COLO668 (cell line): Measurements from ENCODE around the gene SPATA2.
A peak's percentile ranks its signal among the peaks of the same experiment; 100 is the strongest.

Source experiments
- DNase-seq: peaks from one replicate; lab custom pipeline; 2025; ENCODE audit not compliant: unreplicated experiment; lab: John Stamatoyannopoulos, UW

SPATA2 gene

DNA sequence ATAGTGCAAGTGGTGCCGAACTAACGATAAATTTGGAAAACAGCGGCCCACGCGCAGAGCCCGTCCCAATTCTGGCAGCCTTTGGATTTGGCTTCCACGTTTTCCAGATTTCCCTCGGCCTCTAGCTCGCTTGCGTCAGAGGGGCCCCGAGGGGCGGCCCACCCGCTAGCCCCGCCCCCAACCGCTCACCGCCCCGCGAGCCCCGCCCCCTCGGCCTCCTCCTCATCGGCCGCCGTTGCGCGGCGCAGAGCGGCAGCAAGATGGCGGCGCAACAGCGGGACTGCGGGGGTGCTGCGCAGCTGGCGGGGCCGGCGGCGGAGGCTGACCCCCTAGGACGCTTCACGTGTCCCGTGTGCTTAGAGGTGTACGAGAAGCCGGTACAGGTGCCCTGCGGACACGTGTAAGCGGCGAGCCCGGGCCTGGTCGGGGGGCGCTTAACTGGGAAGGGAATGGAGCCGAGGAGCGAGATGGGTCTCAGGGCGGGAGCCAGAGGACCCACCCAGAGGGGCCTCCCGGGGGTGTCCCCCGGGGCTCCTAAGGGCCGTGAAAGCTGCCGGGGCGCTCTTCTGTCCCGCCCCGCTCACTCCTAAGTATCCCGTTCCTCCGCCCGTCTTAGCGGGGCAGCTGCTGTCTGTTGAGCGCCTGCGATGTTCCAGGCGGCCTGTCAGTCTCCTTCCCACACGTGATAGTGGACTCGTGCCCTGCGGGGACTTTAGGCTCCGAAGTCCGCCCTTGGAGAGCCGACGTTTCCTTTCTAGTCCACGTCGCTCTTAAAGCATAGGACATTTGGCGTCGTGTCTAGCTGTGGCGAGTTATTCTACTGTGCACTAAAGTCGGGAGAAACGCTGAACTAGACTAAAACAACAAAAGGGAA is 21.1 kb upstream of the SPATA2 start, which contains the start of gene RNF114:
Gene RNF114 (plus strand): TSS at position 245 of the 874 bp plus-strand sequence. CDS start 16 bp downstream, at position 261.
- DNase-seq = peak; percentile 97

DNA sequence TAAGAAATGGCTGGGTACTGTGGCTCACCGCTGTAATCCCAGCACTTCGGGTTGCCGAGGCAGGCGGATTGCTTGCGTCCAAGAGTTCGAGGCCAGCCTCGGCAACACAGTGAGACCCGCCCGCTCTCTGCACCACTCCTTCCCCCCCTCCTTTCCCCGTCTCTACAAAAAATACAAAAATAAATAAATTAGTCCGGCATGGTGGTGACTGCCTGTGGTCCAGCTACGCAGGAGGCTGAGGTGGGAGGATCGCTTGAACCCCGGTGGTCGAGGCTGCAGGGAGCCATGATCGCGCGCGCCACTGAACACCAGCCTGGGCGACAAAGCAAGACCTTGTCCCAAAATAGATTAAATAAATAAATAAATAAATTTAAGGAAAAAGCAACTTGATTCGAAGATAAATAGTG is 20.4 kb upstream of the SPATA2 start:
- DNase-seq = peak; percentile 56

DNA sequence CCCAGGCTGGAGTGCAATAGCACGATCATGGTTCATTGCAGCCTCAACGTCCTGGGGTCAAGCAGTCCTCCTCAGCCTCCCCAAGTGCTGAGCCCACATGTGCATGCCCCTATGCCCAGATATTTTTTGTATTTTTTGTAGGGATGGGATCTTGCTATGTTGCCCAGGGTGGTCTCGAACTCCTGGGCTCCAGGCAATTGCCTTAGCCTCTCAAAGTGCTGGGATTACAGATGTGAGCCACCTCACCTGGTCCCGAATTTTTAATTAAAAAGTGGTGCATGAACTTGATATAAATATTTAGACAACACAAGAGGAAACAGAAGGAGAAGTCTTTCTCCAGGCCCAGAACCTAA is 13.8 kb upstream of the SPATA2 start:
- no peak for DNase-seq

DNA sequence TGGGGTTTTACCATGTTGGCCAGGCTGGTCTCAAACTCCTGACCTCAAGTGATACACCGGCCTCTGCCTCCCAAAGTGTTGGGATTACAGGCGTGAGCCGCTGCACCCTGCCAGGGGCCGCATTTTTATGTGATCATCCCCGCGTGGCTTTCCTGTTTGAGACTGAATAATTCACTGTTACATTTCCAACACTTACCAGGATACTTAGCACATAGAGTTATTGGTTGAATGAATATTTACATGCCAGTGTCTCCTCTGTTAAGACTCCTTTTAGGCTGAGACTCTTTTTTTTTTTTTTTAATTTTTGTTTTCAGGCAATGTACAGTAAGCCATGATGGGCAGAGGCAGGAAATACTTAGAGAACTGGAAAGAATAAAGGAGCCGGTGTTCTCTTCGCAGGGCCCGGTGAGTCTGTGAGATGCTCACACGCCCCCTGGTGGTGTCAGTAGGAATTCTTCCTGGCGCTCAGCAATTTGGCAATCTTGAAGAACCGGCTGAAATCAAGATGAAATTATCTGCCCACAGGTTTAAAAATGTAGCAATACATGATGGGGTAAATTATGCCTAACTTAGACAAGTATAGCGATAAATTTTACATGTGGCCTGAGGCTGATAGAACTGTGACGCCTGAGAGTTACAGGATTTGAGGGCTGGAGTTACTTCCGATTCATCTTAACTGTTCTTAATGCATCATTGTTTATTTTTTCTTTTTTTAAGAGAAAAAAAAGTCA is 13.2 kb upstream of the SPATA2 start:
- peak; percentile 73 for DNase-seq

DNA sequence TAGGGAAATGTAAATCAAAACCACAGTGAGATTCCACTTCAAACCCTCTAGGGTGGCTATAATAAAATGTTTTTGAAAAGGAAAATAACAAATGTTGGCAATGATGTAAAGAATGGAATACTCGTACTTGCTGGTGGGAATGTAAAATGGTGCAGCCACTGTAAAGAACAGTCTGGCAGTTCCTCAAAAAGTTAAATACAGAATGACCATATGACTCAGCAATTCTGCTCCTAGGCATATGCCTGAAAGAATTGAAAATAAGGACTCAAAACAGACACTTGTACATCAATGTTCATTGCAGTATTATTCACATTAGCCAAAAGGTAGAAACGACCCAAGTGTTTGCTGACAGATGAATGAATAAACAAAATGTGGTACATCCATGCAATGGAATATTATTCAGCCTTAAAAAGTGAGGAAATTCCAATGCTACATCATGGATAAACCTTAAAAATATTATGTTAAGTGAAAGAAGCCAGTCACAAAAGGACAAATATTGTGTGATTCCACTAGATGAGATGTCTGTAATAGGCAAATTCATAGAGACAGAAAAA is 10.6 kb upstream of the SPATA2 start:
- DNase-seq = no peak

DNA sequence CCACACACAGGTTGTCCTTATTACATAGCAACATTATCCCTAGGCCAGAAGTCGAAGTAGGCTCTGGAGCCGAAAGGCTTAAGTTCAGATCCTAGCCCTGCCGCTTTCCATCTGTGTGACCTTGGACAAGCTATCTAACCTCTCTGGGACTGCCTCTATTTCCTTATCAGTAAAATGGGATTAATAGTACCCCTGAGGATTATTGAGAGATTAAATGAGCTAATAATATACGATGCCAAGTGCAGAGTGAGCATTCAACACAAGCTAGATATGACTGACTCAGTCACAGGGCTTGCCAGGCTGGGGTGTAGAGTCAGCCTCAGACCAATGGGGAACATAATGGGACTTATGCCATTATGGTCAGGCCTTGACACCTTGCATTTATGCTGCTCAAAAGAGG is 8.9 kb upstream of the SPATA2 start:
- DNase-seq = no peak

DNA sequence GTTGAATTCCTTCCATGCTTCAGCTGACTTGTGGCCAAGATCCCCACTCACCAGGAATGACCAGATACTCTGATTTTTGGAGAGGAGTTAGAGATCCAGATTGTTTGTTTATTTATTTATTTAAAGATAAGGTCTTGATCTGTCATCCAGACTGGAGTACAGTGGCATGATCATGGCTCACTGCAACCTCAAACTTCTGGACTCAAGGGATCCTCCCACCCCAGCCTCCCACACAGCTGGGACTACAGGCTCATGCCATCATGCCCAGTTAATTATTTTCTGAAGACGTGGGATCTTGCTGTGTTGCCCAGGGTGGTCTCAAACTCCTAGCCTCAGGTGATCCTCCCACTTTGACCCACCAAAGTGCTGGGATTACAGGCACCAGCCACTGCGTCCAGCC is 4.1 kb upstream of the SPATA2 start:
- no peak for DNase-seq

DNA sequence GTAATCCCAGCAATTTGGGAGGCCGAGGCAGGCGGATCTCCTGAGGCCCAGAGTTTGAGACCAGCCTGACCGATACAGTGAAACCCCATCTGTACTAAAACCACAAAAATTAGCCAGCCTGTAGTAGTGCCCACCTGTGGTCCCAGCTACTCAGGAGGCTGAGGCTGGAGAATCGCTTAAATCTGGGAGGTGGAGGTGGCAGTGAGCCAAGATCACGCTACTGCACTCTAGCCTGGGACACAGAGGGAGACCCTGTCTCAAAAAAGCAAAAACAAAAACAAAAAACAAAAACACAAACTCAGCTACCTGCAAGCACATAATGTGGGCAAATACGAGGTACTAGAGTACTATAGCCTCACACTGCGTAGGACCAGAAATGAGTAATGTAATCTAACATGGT is 3.7 kb upstream of the SPATA2 start:
- no peak for DNase-seq

DNA sequence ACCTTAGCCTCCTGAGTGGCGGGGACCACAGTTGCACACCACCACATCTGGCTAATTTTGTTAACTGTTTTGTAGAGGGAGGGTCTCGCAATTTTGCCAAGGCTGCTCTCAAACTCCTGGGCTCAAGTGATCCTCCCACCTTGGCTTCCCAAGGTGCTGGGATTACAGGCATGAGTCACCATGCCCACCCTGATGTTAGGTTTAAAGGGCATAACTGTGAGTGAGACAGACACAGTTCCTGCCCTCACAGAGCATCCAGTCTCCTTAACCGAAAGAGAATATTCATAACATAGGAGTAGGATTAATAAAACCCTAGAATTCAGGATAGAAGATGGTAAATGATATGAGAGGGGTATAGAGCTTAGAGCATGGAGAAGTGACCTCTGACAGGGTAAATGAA is 3.1 kb upstream of the SPATA2 start:
- no peak for DNase-seq

DNA sequence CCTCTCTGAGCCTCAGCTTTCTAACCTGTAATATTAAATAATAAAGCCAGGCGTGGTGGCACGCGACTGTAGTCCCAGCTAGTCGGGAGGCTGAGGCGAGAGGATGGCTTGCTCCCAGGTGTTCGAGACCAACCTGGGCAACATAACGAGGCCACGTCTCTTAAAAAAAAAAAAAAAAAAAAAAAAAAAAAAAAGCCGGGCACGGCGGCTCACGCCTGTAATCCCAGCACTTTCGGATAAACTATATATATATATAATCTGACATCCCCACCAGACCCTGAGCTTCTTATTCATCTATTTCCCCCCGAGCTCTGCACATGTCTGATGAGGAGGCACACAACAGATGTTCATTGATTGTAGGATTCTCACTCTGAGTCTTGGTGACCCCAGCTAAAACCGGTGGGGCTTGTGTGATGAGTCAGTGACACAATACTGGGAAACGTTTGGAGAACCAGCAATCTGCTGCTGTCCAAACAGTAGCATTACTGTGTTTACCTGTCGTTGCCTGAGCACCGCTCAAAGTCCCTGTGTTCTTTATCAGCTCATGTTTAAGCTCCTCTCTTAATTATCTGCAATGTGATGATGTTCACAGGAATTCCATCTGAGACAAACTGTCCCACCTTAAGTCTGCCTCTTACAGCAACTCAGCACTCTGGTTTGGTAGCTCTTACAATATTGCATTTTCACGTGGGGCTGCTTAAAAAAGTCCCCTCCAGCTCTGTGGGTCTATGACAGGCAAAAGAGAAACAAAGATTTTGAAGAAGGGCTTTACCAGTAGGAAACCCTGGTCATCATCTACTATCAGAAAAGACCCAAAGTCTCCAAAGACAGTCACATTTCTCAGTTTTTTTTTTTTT is 1.0 kb upstream of the SPATA2 start:
- DNase-seq = peak; percentile 85

DNA sequence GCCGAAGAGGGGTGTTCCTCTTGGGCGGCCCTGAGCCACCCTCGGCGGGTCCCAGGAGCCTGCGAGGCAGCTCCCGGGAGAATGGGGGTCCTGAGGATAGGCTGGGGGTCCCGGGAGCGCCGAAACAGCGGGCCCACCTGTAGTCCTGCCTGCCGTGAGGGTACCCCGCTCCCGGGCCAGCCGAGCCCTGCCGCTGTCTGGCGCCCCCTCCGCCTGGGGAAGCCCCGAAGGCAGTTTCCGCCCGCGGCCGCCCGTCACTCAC is 280 bp downstream of the SPATA2 start:
- no peak for DNase-seq

DNA sequence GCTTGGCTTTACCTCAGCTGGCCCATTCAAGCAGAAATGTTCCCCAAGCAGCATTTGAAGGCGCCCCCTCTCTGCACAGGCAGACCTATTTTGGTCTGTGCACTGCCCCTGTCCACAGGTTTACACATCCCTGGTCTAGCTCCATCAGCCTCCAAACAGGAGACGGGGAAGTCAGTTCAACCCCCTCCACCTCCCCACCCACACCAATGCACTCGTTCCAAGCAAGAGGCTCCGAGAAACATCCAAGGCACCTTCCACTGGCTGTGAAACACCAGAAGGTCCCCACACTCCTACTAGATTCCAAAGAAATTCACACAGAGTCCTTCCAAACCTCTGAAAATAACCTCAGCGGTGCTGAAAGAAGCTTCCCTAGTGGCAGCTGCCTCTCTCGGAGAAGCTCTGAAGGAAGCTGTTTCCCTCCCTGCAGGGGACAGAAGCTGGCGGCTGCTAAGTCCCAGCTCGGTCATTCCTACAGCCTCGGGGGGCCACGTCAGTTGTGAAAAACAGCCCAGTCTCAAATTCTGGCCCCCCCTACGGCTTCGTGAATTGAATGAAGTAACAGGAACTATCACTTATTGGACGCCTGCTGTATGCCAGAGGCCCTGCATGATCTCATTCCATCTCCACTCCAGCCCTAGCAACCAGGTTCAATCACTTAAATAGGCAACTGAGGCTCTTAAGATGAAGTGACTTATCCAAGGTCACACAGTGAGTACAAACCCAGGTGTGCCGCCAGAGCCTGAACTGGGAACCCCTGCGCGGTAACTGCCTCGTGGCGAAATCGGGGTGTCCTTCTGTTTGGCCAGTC is 815 bp downstream of the SPATA2 start:
- peak; percentile 33 for DNase-seq

DNA sequence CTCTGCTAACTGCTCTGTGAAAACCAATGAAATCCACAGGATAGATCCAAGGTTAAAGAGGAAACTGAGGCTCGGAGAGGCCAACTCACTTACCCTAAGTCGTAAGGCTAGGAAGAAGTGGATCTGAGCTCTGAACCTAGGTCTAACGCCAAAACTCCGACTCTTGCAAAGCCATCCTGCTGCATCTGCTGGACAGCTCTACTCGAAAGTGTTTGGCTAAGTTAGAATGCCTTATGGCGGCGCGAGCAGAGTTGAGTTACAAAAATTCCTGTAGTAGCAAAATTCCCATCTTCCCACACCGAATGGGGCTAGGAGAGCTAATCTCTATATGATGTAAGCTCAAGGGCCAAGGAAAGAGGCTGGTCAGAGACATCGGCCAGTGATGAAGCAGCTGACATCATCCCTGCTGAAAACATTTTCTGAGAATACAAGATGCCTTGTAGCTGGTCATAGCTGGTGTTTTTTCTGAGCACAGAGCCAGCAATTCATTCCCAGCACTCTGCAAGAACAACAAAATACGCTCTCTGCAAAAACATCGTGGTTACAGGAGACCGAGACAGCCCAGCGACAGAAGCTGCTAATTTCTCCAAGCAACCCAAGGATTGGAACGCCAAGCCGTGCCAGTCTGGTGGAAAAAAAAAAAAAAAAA is 1.8 kb downstream of the SPATA2 start:
- no peak for DNase-seq

DNA sequence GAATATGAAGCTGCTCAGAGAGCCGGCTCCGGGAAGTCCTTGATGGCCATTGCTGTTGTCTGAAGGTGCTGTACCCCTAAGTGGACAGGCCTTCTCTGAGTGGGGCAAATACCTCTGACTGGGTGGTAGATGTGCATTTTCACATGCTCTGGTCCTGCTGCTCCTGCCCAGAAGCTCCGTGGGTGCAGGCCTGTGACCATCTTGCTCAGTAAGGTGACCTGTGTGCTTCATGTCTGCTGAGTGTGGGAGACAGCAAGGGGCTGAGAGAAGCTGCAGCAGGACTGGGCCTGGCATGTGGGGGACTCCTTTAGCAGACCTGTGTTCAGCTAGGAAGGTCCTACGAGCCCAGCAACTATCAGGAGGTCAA is 5.0 kb downstream of the SPATA2 start:
- DNase-seq = no peak

DNA sequence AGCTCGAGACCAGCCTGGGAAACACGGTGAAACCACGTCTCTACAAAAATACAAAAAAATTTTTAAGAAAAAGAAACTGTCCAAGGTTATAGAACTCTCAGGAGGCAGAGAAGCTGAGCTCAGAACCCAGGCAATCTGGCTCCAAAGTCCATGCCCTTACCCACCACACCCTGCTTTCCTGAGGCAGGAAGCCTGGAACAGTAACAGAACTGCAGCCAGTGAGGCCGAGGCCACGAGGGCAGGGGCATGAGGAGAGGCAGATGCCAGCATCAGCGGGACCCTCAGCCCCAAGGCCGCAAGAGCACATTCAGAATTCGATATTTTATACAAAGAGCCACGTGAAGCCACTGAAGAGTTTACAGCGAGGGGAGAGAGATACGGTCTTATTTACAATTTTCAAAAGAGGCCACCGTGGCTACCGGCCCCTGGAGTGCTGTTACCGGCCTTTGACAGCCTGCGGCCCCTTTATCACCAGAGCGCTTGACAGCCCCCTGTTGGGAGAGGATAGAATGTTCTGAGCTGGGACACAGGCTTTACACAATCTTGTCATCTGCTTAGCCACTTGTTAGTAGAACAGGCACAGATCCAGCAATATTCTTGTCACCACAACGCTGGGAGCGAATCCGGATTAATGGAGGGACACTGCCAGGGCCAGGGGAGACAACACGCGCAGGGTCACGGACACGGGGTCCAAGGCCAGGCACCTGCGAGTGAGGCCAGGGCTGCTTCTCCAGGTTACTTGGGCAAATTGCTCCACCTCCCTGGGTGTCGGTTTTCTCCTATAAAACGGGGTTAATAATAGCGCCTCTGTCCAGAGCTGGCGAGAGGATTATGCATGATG is 5.6 kb downstream of the SPATA2 start:
- no peak for DNase-seq

DNA sequence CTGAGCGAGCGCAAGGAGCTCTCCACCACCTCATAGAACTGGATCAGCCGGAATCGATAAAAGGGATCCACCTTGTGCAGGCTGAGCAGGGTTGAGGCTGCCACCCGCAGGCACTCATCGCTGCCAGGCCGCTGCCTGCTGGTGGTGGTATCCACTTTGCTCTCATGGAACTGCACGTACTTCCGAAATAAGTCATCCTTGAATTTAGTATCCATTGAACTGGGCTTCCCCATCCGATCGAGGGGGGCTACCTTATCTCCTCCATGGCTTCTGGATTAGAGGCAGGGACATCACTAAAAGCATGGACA is 7.1 kb downstream of the SPATA2 start:
- no peak for DNase-seq

DNA sequence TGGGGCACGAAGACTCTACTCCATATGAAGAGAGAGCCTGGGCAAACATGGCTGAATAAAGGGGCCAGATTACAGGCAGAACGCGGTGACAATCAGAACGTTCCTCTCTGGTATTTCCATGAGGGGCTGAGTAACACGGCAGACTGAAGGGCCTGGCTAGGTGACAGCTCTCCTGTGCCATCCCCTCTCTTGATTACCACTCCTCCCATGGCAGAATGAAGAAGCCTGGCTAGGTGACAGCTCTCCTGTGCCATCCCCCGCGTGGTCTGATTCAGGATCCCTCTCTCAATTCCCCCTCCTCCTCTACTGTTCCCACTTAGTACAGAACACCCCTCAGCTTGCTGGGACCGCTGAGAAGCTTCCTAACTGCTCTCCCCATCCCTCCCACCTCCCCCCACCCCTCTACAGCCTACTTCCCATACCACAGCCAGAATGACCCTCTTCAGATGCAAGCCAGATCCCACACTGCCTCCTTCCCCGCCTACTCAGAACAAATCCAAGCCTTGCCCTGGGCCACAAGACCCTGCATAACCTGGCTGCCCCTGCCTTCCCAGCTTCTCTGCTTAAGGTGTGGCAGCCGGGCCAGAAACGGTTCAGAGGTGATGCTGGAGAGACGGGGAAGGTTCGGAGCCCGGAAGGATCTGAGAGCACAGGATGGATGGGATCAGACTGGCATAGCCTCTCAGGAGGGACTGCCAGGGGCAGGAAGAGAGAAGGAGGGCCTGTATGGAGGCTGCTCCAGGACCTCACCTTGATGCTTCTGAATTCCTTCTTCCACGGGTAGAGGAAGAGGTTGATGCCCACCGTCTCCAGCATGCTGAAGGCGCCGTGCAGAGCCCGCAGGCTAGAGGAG is 7.7 kb downstream of the SPATA2 start:
- DNase-seq = no peak

DNA sequence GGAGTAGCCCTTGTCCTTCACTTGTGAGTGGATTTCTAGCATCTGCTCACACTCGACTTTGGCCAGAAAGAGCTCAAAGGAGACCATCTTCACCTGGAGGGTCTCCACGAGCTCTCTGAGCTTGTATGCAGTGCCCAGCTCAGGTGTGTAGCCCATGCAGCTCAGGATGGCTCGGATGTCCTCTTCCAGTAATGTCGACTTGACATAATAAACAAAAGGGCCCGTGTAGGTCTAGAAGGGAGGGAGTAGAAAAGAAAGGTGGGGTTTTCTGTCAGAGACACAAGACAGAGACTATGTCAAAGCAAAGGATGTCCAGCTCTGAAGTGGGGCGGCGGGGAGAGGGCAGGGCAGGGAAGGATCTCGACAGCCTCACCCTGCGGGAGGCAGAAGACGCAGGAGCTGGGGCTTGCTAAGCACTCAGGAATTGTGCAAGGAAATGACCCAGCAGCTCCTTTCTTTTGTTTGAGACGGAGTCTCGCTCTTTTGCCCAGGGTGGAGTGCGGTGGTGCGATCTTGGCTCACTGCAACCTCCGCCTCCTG is 8.6 kb downstream of the SPATA2 start:
- no peak for DNase-seq
